Measurements from ENCODE around the gene MRPL47. TPM values are rescaled to one million over a fixed set of nuclear protein-coding genes. Genes with fewer than 3 reads are reported as not detected.

Gene MRPL47
- total RNA-seq: 38.3 and 46.7 TPM in 2 replicates
- polyA plus RNA-seq: 63.6 and 63.8 TPM in 2 replicates

- Histone ChIP-seq H3K4me1 (ENCODE audit: insufficient read depth) (peaks cover 6% of the 10 kb centered on the region), H3K9me2 (replicated peaks; ENCODE audit: insufficient read depth) (no peaks in the 10 kb centered on the region), H3K4me3 (peak within 1 kb of the TSS; percentile 64), H3K79me2 (peaks cover 73% of the 10 kb centered on the region), H3K27ac (peak within 1 kb of the TSS; percentile 94), H2AFZ (peak within 1 kb of the TSS; percentile 65), H3K27me3 (no peaks in the 10 kb centered on the region), H3K4me2 (peak within 1 kb of the TSS; percentile 80), H3K9me3 (ENCODE audit: low read depth) (no peaks in the 10 kb centered on the region), H4K20me1 (ENCODE audit: insufficient read depth, poor library complexity, severe bottlenecking) (no peaks in the 10 kb centered on the region), H3K36me3 (replicated peaks; ENCODE audit: insufficient read depth, low read depth) (no peaks in the 10 kb centered on the region)
- TF ChIP-seq EZH2phosphoT487 (IDR thresholded peaks at IDR 0.05; ENCODE audit: low read depth, severe bottlenecking, unreplicated experiment): no peak
- no peak for TF ChIP-seq EZH2 (IDR thresholded peaks at IDR 0.05; ENCODE audit: borderline replicate concordance)
- TF ChIP-seq CTCF (IDR thresholded peaks at IDR 0.05; ENCODE audit: poor library complexity): no peak
- DNase-seq (ENCODE audit: low spot score): peak; percentile 96
- WGBS (ENCODE audit: low lambda C conversion rate, missing lambda C conversion rate): 1% methylated on average over 45 of the region's 45 CpGs
These were observed at the start of gene MRPL47, which contains the start of gene NDUFB5 for GRCh38 chr3:179604321-179605078. Gene MRPL47 (minus strand): TSS chr3:179604638. CDS start chr3:179604624, 14 bp downstream. Gene NDUFB5 (plus strand): TSS chr3:179604794. CDS start chr3:179604816, 22 bp downstream.

GRCh38 chr3:179653096-179653797, 48.8 kb upstream of the MRPL47 start:
- Histone ChIP-seq H3K4me1 (ENCODE audit: insufficient read depth) (no peaks in the 10 kb centered on the region), H2AFZ (peak overlapping the region; percentile 57), H3K4me3 (peak overlapping the region; percentile 99), H3K27ac (peak overlapping the region; percentile 94), H3K9me3 (ENCODE audit: low read depth) (no peaks in the 10 kb centered on the region), H3K79me2 (peaks cover 34% of the 10 kb centered on the region), H3K36me3 (replicated peaks; ENCODE audit: insufficient read depth, low read depth) (no peaks in the 10 kb centered on the region), H3K9me2 (replicated peaks; ENCODE audit: insufficient read depth) (no peaks in the 10 kb centered on the region), H4K20me1 (ENCODE audit: insufficient read depth, poor library complexity, severe bottlenecking) (no peaks in the 10 kb centered on the region), H3K27me3 (no peaks in the 10 kb centered on the region), H3K4me2 (peak overlapping the region; percentile 94)
- peak; percentile 85 for DNase-seq (ENCODE audit: low spot score)
- TF ChIP-seq EZH2phosphoT487 (IDR thresholded peaks at IDR 0.05; ENCODE audit: low read depth, severe bottlenecking, unreplicated experiment): no peak
- TF ChIP-seq CTCF (IDR thresholded peaks at IDR 0.05; ENCODE audit: poor library complexity): peak; percentile 32
- TF ChIP-seq EZH2 (IDR thresholded peaks at IDR 0.05; ENCODE audit: borderline replicate concordance): no peak
- under 1% methylated on average over 38 of the region's 77 CpGs for WGBS (ENCODE audit: low lambda C conversion rate, missing lambda C conversion rate)

- H2AFZ ChIP-seq: peak within 1 kb of the TSS; percentile 71
- no peaks in the 10 kb centered on the region for H3K4me1 ChIP-seq (ENCODE audit: insufficient read depth)
- no peaks in the 10 kb centered on the region for H3K36me3 ChIP-seq (replicated peaks; ENCODE audit: insufficient read depth, low read depth)
- DNase-seq (ENCODE audit: low spot score): peak; percentile 84
- H3K79me2 ChIP-seq: peaks cover 29% of the 10 kb centered on the region
- no peaks in the 10 kb centered on the region for H3K9me3 ChIP-seq (ENCODE audit: low read depth)
- H3K27me3 ChIP-seq: no peaks in the 10 kb centered on the region
- H3K4me2 ChIP-seq: peak within 1 kb of the TSS; percentile 94
- H3K9me2 ChIP-seq (replicated peaks; ENCODE audit: insufficient read depth): no peaks in the 10 kb centered on the region
- no peak for TF ChIP-seq EZH2phosphoT487 (IDR thresholded peaks at IDR 0.05; ENCODE audit: low read depth, severe bottlenecking, unreplicated experiment)
- TF ChIP-seq EZH2 (IDR thresholded peaks at IDR 0.05; ENCODE audit: borderline replicate concordance): no peak
- TF ChIP-seq CTCF (IDR thresholded peaks at IDR 0.05; ENCODE audit: poor library complexity): no peak
- WGBS (ENCODE audit: low lambda C conversion rate, missing lambda C conversion rate): 2% methylated on average over 35 of the region's 56 CpGs
- no peaks in the 10 kb centered on the region for H4K20me1 ChIP-seq (ENCODE audit: insufficient read depth, poor library complexity, severe bottlenecking)
- H3K4me3 ChIP-seq: peak within 1 kb of the TSS; percentile 99
- peak within 1 kb of the TSS; percentile 94 for H3K27ac ChIP-seq
These were observed 48.1 kb upstream of the MRPL47 start, which contains the start of gene USP13 for GRCh38 chr3:179652447-179653095. Gene USP13 (plus strand): TSS chr3:179653040. CDS start chr3:179653226, 186 bp downstream.
